GM04504 (cell line): ENCODE data around the gene FZD8.

Experiments
- DNase-seq: peaks from one replicate; pipeline ENCODE4 v3.0.0-alpha.2; 2012; ENCODE audit warnings: low read depth

Gene FZD8

DNA sequence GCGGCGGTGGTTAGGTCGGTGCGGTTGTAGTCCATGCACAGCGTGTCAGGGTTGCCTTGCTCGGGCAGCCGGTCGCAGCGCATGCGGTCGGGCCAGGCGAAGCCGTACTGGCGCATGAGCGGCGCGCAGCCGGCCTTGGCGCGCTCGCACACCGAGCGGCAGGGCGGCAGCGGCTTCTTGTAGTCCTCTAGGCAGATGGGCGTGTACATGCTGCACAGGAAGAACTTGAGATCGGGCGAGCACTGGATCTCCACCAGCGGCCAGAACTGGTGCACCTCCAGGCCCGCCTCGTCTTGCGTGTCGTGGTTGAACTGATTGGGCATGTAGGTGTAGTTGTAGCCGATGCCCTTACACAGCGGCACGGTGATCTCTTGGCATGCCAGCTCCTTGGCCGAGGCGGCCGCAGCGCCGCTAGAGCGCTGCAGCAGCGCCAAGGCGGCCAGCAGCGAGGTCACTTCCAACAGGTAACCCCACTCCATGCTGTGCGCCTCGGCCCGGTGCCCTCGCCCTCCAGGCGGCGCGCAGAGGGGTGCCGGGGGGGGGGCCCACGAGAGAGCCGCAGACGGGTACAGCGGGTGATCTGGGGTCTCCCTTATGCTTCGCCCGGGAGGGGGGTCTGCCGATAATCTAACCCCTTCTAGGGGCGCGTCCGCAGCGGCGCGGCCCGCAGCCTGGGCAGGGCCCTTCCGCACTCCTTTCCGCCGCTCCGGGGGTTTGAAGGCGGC is 983 bp downstream of the FZD8 start:
- no peak for DNase-seq

DNA sequence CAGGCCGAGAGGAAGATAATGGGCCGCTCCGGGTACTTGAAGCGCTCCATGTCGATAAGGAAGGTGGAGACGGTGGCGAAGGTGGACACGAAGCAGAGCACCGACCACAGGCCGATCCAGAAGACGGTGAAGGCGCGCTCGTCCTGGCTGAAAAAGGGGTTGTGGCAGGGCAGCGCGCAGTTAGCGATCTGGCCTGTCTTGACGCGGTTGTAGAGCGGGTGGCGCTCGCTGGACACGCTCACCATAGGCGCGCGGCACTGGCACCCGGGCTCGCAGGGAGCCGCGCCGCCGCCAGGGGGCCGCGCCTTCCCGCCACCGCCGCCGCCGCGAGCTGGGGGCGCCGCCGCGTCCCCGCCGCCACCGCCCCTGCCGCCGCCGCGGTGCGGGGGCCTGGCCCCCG is 1.6 kb downstream of the FZD8 start:
- DNase-seq, result no peak

DNA sequence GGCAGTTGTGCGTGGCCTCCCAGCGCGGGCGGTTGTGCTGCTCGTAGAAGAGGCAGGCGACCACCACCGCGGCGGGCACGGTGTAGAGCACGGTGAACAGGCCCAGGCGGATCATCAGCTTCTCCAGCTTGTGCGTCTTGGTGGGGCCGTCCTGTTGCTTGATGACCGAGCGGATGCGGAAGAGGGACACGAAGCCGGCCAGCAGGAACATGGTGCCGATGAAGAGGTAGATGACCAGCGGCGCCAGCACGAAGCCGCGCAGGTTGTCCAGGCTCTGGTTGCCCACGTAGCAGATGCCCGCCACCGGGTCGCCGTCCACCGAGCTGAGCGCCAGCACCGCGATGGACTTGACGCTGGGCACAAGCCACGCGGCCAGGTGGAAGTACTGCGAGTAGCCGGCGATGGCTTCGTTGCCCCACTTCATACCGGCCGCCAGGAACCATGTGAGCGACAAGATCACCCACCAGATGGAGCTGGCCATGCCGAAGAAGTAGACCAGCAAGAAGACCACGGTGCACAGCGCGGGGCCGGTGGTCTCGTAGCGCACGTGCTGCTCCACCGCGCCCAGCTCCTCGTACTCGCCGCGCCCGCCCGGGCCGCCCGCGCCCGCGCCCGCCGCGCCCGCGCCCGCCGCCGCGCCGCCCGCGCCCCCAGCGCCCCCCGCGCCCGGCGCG is 2.2 kb downstream of the FZD8 start:
- no peak for DNase-seq

DNA sequence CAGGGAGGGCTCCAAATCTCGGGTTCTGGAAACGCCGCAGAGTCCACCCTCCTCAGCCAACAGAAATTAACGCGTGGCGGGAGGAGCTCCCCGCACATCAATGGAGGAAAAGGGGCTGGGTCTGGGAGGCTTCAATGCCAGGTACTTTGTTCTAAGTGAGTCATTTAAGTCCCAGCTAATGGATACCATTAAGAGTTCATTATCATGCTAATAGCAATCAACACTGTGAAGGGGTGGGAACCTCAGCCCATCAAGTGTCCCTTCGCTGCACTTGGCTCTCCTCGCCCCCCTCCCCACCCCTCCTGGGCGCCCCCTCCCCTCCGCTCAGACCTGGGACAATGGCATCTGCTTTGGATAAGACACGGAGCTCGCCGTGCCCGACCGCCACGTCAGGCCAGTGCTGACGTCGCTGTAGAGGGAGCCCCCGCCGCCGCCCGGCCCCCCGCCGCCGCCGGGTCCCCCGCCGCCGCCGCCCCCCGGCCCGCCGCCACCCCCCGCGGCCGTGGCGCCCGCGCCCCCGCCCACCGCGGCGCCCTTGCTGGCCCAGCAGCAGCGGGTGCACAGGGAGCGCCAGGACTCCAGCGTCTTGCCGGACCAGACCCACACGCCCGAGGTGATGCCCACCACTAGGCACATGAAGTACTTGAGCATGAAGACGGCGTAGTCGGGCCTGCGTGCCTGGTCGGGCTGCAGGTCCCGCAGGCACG is 2.9 kb downstream of the FZD8 start:
- DNase-seq, result no peak

DNA sequence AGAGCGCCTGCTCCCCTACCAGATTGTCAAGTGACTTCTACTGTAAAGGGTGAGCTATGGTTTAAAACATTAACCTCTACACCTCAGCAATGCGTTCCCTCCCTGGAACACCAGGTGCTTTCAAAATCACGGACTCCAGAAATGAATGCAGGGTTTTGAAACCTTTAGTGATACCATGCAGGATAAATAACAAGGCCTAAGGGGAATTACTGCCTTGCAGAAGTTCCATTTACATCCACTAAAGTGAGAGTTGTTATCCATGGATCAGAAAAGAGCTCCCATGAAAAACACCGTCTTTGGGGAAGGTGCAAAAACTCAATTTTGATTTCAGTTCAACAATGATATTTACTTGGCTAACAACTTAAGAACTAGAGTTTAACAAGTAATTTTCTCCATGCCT is 4.0 kb downstream of the FZD8 start:
- no peak for DNase-seq

DNA sequence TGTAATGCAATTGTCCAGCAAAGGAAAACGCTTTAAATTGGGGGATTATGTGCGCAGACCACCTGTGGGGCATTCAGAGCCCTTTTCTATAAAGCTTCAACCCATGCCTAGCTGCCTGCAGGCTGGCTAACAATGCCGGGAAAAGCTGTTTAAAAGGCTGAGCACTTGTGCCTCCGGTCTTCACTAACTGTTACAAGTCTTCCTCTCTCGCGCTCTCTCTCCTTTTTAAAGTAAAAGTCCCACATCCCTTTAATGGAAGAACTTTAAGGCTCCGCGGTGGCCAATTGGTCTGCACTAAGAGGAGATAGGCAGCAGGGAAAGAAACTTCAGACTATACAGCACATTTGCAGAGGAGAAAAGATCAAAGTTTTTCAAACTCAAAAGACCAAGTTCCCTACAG is 4.6 kb downstream of the FZD8 start:
- DNase-seq, result no peak

- no peak for DNase-seq
Observed at GRCh38 chr10:35636956-35637355, 5.1 kb downstream of the FZD8 start.

- no peak for DNase-seq
Observed at GRCh38 chr10:35635576-35635975, 6.5 kb downstream of the FZD8 start.

DNA sequence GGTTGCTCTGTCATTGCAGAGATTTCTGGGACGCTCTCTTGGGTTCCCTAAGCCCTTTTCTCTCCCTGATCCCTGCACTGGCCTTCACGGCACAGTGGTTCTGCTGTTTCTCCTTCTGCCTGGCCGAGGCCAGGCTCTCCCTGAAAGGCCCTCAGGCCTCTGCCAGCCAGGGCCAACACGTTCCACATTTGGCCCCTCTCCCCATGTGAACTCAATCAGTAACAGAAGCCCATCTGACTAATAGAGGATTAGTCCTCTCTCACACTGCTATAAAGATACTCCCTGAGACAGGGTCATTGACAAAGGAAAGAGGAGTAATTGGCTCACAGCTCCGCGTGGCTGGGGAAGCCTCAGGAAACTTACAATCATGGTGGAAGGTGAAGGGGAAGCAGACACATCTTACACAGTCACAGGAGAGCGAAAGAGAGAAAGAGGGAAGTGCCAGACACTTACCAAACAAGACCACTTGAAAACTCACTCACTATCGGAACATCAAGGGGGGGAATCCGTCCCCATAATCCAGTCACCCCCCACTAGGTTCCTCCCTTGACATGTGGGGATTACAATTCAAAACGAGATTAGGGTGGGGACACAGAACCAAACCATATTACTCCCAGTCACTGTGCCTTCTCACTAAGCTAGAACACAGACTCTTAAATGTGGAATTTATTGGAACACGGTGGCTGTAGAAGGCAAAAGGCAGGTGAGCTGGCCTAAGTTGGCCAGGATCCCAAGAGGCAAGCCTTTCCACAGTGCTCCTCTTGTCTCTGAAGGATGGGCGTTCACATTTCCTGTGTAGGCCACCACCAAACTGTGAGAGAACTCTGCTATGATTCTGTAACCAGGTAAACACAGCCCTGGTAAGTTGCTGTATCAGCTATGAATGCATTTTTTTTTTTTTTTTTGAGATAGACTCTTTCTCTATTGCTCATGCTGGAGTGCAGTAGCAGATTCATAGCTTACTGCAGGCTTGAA is 8.8 kb downstream of the FZD8 start:
- DNase-seq, result no peak

GRCh38 chr10:35632027-35632426 is 10.1 kb downstream of the FZD8 start:
- no peak for DNase-seq

DNA sequence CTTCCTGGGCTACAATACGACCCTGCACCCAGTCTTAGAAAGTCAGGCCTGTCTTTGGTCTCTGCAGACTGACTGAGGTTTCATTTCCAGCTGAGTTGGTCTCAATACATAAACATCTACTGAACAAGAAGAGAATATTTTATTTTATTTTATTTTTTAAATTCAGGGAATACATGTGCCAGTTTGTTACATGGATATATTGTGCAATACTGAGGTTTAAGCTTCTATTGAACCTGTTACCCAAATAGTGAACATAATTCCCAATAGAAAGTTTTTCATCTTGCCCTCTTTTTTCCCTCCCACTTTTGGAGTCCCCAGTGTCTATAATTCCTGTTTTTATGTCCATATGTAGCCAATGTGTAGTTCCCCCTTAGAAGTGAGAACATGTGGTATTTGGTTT is 10.7 kb downstream of the FZD8 start:
- DNase-seq, result no peak

- no peak for DNase-seq
Observed at GRCh38 chr10:35626971-35627507, 15.1 kb downstream of the FZD8 start.

DNA sequence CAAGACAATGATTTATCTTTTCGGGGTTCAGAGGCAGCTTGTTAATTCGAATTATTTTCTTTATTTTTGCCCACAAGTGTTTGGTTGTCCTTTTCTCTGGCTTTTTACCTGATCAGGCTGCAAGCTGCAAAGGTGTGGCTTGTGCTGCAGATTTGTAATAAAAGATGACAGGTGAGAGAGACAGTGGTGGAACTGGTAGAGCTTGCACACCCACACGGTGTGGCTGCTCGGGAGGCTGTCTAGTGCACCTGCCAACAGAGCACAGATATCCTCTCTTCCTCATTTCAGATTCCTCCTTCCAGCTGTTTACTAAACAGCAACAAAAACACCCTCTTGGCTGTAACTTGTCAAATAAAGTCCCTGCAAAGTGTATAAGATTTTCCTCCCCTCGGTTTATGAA is 27.8 kb downstream of the FZD8 start:
- no peak for DNase-seq

GRCh38 chr10:35613597-35614226 is 28.4 kb downstream of the FZD8 start:
- no peak for DNase-seq

- no peak for DNase-seq
Observed at GRCh38 chr10:35613107-35613440, 29.0 kb downstream of the FZD8 start.

DNA sequence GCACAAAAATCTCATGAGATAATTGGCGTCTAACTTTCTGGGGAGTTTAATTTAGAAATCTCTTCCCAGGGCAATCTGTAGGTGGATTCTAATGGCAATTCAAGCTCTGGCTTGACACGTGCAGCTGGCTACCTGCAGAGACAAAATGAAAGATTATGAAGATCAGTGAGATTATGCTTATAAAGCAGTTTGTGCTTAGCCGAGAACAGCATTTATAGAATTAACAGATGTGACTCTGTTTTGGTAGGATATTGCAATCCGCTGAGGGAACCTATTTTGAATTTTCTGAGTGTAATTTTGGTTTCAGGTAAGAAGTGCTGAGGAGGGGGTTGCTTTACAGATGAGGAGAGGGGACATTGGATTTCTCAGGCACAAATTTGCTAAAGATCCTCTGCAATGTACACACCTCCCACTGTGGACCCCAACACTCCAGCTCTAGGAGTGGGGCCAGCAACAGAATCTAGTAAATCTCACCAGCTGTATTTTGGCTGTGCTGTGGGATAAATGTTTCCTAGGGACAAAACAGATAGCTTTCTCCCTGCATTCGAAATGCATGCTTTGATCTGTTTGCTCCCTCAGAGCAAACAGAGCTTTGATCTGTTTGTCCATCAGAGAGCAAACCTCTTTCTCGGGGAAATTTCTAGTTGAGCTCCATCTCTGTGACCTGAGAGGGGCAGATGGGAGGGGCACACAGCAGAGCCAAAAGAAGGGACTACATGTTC is 29.6 kb downstream of the FZD8 start:
- DNase-seq, result no peak

GRCh38 chr10:35611750-35612149 is 30.3 kb downstream of the FZD8 start:
- no peak for DNase-seq

DNA sequence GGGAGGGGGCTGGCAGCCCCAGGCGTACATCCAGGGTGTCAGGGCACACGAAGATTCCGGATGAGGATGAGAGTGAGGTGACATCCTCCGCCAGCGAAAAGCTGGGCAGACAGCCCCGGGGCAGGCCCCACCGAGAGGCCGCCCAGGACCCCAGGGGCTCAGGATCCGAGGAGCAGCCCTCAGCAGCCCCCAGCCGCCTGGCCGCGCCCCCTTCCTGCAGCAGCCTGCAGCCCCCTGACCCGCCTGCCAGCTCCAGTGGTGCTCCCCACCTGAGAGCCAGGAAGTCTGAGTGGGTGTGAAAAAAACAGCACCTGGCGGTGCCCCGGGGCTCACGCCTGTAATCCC is 33.8 kb downstream of the FZD8 start:
- no peak for DNase-seq

GRCh38 chr10:35607475-35608327 is 34.4 kb downstream of the FZD8 start:
- no peak for DNase-seq

GRCh38 chr10:35606430-35606829 is 35.7 kb downstream of the FZD8 start:
- no peak for DNase-seq
